ENCODE data around the gene DMD.
"Not testable (repeated sequence)": the region's sequence is repeated elsewhere in the genome, so short reads cannot be mapped to it uniquely, and the experiment has no call there.

Gene DMD

DNA sequence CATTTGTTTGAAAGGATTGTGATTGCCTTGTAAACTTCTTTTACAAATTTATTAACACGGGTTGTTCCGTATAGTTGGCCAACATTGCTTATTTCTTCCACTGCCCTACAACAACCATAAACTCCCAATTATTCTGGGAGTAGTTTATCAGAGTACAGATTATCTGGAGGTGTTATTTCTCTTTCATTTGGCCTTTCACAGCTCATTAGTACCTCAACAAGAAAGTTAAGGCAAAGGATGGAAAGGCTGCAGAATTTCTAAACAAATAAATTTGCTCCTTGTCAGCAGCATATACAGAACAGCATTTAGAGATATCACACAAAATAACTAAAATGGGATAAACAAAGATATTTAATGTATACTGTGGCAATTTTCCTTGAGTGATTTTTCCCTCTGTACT lies 548.8 kb downstream of the DMD start:
- in situ Hi-C loops (cut with HindIII; ENCODE audit: low sequenced_read_pairs) = no loop called here

DNA sequence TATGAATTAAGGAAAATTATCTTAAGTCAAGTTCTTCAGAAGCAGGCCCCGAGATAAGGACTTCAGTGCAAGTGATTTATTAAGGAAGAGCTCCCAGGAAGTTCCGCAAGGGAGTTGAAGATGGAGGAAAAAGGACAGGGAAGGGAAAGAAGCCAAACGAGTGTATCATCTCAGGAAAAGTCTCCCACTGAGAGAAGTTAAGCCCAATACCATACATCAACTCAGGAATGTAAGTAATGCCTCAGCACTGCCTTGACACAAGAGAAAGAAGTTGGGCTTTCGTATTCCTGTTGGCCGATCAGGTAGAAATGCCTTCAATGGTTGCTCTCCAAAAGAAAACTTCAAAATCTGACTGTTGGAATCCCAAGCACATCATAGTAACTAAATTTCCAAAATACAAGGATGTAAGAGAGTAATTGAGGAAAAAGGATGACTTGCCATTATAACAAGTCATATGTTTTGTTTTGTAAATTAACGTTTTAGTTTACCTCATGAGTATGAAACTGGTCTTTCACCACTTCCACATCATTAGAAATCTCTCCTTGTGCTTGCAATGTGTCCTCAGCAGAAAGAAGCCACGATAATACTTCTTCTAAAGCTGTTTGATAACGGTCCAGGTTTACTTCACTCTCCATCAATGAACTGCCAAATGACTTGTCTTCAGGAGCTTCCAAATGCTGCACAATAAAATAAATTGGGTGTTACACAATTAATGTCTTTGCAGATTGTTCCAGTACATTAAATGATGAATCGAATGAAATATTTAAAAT lies 566.7 kb downstream of the DMD start:
- in situ Hi-C loops (cut with HindIII; ENCODE audit: low sequenced_read_pairs) = no loop called here

DNA sequence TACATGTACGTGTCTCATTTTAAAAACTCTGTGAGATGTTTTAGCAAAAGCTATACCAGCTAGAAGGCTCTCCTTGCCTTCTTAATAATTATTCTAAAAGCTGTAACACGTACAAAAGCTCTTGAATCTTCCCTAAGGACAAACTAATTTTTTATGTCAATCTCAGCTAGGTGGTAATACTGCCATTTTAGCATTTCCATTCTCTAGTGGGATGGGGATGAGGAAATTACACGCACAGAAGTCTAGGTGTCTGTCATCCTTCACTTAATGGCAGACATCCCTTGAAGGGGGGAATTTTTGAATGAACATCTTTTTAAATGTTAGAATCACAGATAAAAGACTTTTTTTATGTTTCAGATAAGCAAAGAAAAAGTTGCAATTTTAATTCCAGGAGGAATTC lies 569.1 kb downstream of the DMD start:
- in situ Hi-C loops (cut with HindIII; ENCODE audit: low sequenced_read_pairs) = no loop called here

DNA sequence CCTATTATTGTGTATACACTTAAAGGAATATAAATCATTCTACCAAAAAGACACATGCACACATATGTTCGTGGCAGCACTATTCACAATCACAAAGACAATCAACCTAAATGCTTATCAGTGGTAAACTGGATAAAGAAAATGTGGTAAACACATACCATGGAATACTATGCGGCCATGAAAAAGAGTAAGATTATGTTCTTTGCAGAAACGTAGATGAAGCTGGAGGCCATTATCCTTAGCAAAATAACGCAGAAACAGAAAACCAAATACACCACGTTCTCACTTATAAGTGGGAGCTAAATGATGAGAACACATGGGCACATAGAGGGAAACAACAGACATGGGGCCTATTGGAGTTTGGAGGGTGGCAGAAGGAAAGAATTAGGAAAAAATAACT lies 593.2 kb downstream of the DMD start:
- in situ Hi-C loops (cut with HindIII; ENCODE audit: low sequenced_read_pairs) = no loop called here

DNA sequence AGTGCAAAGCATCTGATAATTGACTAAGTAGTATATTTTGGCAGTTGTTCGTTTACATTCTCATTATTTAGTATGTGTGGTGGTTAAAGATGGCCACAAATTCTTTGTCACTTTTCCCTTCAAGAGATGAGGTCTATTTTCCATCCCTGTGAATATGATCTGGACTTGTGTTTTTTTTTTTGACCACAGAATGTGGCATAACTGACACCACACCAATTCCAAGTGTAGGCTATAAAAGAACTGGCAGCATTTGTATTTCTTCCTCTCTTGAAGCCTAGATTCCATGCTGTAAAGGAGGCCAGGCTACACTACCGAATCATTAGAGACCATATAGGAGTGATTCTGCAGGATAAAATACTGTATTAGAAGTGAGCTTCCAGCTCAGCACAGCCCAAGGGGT lies 596.6 kb downstream of the DMD start:
- in situ Hi-C loops (cut with HindIII; ENCODE audit: low sequenced_read_pairs) = no loop called here

DNA sequence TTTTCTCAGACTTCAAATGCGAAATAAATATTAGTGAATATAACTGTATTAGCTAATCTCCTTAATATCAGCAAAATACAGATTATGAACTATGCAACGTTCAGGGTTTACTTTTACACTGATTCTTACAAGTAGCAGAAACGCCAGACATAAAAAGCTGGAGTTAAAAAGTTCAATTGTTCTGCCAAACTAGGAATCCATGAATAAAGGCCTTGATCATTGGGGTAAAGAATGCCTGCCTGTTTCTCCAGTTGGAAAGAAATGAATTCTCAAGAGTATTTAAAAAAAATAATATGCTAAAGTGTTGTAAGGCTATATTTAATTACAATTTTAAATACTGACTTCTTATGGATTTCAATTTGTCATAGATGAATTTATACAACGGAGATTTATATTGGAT lies 612.2 kb downstream of the DMD start:
- in situ Hi-C loops (cut with HindIII; ENCODE audit: low sequenced_read_pairs) = no loop called here

DNA sequence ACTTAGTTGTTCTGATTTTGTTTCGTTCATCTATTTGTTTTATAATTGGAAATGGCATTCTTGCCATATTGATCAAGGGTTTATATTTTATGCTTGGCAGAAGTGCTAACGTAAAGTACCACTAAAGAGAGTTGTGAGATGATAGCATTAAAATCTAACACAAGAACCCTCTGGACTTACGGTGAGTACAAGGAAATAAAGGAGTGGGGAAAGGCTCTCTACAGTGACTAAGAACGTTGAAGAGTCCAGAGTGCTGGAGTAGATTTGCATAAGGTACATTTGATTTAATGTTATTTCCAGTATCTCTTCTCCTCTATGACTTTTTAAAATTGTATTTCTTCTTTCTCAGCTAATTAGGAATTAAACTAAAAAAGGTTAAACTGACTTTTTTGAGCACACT lies 612.6 kb downstream of the DMD start:
- in situ Hi-C loops (cut with HindIII; ENCODE audit: low sequenced_read_pairs) = no loop called here

DNA sequence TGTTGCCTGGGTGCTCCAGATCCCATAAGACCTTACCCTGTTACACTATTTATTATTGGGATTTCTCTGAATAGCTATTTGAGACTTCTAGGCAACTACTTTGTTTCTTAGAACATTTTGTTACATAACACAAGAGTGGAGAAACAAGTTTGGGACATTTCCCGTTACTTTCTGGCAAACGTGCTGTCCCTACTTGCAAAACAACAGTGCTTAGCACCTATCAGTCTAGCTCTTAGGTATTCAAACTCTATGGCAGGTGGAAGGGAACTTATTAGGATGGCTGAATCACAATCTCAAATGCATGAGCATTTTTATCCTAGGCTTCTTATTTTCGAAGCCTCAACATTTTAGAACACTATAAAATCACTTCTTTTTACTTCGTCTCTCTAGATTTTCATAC lies 613.6 kb downstream of the DMD start:
- in situ Hi-C loops (cut with HindIII; ENCODE audit: low sequenced_read_pairs) = no loop called here

DNA sequence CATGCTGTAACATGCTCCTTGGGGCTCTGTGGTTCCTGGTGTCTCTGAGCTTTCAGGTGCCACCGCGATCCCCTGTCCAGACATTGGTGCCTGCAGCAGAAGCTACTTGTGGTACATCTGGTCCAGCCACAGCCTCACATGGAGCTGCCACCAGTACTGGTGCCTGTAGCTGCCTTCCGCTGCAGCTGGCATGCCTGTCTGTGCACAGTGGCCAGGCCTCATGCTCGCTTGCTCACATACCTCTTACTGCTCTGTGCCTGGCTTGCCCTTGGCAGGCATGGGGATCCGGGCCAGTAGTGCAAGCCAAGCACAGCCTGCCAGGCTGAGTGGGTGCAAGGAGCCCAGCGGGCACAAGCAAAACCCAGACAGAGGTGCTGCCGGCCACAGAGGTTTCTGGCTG lies 618.6 kb downstream of the DMD start:
- in situ Hi-C loops (cut with HindIII; ENCODE audit: low sequenced_read_pairs) = no loop called here

DNA sequence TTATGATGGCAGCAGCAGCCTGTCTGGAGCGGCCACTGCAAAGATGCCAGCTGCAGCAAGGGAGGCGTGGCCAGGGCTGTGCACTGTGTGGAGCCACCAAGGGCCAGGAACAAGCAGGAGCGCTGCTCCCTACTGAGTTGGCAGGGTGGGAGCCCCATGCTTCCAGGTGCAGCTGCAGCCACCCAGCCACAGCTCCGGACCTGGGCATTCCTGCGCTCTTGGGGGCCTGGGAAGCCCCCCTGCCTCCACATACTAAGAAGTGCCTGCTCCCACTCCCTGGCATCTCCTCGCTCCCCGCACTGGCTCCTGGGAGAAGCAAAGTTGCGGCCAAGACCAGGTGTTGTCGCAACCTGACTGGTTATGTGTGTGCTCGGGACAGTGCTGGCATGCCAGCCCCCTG lies 619.8 kb downstream of the DMD start:
- in situ Hi-C loops (cut with HindIII; ENCODE audit: low sequenced_read_pairs) = no loop called here

DNA sequence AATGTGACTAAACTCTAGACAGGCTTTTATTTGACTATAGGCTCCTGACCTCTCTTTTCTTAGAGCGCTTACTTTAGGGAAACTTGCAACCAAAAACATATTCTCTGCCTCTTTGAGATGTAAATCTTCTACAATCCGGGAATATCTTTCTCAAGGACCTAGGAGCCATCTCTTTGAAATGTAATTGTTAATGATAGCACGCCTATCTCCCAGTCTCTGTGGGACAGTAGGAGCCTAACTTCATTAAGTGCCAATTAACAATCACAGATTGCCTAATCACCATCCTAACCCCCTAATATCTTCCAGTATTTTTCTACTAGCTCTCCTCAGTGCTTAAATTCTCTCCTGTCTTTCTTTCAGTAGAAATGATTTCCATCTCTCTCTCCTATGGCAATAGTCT lies 628.6 kb downstream of the DMD start:
- in situ Hi-C loops (cut with HindIII; ENCODE audit: low sequenced_read_pairs) = no loop called here

DNA sequence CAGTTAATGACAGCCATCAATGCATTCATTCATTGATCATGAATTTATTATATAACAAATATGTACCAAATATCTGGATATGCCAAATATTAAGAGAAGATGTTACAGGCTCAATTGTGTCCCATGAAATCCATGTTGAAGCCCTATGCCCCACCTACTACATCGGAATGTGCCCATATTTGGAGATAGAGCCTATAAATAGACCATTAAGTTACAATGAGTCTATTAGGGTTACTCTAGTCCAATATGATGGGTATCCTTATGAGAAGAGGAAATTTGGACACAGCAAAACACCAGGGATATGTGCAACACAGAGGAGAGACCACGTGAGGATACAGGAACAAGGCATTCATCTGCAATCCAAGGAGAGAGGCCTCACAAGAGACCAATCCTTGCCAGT lies 634.5 kb downstream of the DMD start:
- in situ Hi-C loops (cut with HindIII; ENCODE audit: low sequenced_read_pairs) = no loop called here

DNA sequence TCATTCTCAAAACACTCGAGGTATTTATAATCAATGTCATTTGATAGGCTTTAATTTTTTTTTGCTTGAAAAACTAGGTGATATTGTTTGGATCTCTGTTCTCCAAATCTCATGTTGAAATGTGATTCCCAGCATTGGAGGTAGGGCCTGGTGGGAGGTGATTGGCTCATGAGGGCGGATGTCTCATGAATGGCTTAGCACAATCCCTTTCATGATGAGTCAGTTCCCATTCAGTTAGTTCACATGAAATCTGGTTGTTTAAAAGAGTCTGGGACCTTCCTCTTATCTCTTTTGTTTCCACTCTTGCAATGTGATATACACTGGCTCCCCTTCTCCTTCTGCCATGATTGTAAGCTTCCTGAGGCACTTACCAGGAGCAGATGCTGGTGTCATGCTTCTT lies 638.7 kb downstream of the DMD start:
- in situ Hi-C loops (cut with HindIII; ENCODE audit: low sequenced_read_pairs) = no loop called here

DNA sequence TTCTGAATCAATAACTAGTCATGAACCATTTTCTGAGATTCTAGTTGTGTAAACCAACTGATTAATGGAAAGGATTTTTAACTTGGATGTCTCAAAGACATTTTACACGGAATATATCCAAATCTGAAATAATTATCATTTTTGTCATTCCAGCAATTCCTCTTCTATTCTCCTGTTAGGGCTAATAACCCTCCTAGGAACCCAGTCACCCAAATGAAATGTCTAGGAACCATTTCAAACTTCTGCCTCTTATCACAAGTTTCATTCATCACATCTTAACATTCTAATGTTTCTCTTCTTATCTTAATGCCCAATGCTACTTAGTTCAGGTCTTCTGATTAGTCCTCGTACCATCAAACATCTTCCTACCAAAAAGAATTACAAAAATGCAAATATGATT lies 639.8 kb downstream of the DMD start:
- in situ Hi-C loops (cut with HindIII; ENCODE audit: low sequenced_read_pairs) = no loop called here

DNA sequence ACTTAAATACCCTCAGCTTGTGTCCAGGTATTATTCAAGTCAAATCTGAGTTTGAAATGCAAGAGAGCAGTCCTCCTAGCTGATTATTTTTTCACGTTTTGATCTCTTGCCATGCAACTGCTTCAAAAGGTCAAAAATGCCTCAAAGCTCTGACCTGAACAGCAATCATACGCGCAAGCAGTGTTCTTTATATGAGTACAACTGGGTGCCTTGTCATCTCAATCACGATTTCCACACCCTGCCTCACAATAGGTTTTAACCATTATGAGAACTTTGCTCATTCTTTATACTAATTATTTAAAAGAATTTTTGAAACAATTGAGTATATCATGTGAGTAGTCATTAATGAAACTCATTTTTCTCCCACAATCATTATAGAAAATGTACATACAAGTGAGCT lies 649.1 kb downstream of the DMD start:
- in situ Hi-C loops (cut with HindIII; ENCODE audit: low sequenced_read_pairs) = no loop called here

DNA sequence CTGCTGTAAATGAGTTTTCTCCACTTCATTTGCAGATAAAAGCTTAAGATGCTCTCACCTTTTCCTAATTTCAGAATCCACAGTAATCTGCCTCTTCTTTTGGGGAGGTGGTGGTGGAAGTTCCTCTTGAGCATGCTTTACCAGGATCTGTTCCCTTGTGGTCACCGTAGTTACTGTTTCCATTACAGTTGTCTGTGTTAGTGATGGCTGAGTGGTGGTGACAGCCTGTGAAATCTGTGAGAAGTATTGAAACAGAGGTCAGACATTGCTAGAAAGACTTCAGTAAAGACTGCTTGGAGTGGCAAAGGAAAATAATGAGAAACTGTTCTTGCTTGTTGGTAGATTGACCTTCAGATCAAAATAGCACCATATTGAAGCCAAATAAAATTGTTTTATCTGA lies 666.2 kb downstream of the DMD start:
- in situ Hi-C loops (cut with HindIII; ENCODE audit: low sequenced_read_pairs) = no loop called here

DNA sequence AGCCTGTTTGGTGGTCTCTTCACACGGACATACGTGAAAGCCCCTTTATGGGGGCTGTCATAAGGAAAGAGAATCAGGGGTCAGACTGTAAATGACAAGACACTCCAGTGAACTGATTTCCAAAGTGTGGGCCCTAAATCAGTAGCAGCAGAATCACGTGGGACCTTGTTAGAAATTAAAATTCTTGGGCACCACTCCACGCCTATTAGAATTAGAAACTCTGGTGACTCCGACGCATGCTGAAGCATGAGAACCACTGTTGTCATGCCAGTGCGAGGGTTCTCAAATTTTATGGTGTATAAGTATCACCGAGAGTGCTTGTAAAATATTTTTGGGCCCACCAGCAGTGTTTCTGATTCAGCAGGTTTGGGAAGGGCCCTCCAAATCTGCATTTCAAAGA lies 672.8 kb downstream of the DMD start:
- in situ Hi-C loops (cut with HindIII; ENCODE audit: low sequenced_read_pairs) = no loop called here

DNA sequence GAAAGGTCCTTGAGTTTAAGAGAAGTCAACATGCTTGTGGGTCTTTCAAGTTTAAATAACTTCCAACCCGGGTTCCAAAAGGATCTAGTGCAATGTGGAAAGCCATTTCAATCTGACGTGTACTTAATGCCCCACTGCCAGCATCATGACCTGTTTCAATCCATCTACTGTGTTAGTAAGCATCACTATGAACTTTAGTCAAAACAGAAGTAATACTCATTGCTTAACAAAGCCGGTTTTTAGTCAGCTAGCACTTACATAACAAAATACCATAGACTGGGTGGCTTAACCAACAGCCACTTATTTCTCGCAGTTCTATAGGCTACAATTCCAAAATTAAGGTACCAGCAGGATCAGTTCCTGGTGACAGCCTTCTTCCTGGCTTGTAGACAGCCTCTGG lies 677.5 kb downstream of the DMD start:
- in situ Hi-C loops (cut with HindIII; ENCODE audit: low sequenced_read_pairs) = no loop called here

DNA sequence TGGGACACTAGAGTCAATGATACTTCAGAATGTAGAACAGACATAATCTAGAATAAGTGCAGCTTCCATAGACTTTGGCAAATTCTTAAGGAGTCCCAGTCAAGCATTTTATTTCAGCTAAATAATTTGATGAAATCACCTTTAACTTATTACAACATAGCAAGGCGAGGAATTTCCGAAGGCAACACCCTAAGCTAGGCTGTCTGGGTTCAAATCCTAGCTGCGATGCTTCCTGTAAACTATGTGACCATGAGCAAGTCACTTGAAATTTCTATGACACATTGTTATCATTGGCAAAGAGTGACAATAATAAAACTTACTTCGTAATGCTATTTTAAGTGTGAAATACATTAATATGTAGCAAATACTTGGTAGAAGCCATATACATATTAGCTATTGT lies 679.1 kb downstream of the DMD start:
- in situ Hi-C loops (cut with HindIII; ENCODE audit: low sequenced_read_pairs) = no loop called here

DNA sequence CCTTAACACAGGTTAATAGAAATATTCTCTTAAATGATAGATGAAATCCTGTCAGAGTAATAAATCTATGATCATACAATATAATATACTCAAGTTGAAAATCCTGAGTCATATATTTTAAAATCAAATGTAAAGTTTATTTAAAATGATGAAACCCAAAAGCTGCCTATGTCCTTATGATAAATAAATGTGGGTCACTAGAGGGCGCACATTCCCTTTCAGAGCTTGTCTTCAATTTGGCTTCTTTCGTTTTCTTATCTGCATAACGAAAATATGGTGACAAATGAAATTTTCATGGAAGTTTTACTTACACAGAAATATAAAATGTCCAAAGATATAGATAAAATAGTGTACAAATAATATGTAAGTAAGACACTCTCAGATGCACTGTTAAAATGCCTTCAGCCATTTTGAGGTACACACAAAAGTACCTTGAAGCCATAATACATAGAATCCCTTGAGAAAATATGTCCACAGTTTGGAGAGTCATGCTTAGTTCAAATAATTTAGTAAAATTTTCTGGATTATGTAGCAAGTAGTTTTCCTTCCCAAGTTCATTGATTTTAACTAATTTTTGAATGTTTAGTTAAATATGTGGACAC lies 680.4 kb downstream of the DMD start:
- in situ Hi-C loops (cut with HindIII; ENCODE audit: low sequenced_read_pairs) = no loop called here

DNA sequence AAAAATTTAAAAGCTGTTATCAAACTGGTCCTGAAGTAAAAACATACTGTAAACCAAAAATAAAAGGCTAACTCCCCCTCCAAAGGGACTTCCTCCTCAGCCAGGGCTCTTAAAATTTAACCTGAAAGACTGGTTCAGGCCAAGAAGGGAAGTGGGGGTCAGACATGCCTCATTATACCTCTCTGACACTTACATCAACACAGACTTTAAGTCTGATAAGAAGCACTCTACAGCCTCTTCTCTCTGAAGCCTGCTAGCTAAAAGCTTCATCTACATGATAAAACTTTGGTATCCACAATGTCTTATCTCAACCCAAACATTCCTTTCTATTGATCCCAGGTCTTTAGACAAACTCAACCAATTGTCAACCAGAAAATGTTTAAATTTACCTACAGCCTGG lies 682.9 kb downstream of the DMD start:
- in situ Hi-C loops (cut with HindIII; ENCODE audit: low sequenced_read_pairs) = not testable (repeated sequence)

DNA sequence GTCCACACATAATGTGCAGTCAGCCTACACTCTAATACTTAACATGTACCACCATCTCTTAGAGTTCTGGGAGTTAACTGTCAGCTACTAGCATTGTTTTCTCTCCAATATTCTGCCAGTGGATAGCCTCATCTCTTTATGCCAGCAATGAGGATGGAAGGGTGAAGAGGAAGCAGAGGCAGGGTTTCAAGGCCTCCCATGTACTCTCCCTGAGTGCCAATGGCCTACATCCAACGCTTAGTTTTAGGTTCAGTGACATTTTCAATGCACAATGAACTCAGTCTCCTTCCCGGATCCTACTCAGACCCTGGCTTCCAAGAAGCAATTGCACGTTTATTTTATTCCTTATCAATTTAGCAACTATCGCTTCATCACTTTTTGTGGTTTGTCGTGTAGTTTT lies 686.1 kb downstream of the DMD start:
- in situ Hi-C loops (cut with HindIII; ENCODE audit: low sequenced_read_pairs) = no loop called here

DNA sequence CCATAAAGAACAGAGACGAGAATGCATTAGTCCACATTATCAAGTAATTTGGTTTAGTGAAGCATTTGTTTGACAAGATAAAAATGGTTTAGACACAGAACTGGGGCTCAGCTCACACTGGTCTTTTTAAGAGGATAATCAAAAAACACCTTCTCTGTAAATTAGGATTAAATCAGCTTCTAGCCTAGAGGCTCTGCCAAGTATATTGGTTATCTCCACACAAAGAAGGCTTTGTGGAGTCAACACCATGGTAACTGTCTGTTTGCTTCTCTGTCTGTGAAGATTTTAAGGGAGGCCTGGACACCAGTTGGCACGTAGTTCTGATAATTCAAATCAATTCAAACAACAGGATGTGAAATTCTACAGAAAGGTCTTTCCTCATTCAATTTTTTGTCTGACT lies 687.0 kb downstream of the DMD start:
- in situ Hi-C loops (cut with HindIII; ENCODE audit: low sequenced_read_pairs) = no loop called here

Data from DLD1 (cell line).